Natural killer cell (primary cell): ENCODE data around the gene INPPL1. TPM values are rescaled to one million over a fixed set of nuclear protein-coding genes. Genes with fewer than 3 reads are reported as not detected.

Experiments
- ATAC-seq, 3 donors: fragments of 150-1000 bp in 2 of 3; fragments of 200-7000 bp in 1 of 3; cut with Tn5 transposase; 1 replicate in 1 of 3; 2 replicates in 2 of 3; pipeline ENCODE4 v1.10.0; 2021; ENCODE audit warnings: mild to moderate bottlenecking in 2 of 3, moderate library complexity in 2 of 3
- DNase-seq, 2 donors: peaks; one replicate each; pipeline versions ENCODE4 v3.0.0 to v3.0.0-alpha.2; 2013 to 2021; ENCODE audit warnings: mixed read lengths in 1 of 2
- H3K27ac ChIP-seq: one replicate; pipeline ENCODE4 v1.5.1; 2013; ENCODE audit warnings: mild to moderate bottlenecking, low read length
- H3K27me3 ChIP-seq: one replicate; pipeline ENCODE4 v1.6.1; 2013; ENCODE audit warnings: low read length; ENCODE audit not compliant: control insufficient read depth, insufficient read depth
- H3K36me3 ChIP-seq: one replicate; pipeline ENCODE4 v1.6.1; 2013; ENCODE audit warnings: low read length; ENCODE audit not compliant: control insufficient read depth, insufficient read depth
- H3K4me1 ChIP-seq: one replicate; pipeline ENCODE4 v1.6.1; 2013; ENCODE audit warnings: low read length; ENCODE audit not compliant: control insufficient read depth, insufficient read depth
- H3K4me3 ChIP-seq: one replicate; pipeline ENCODE4 v1.5.1; 2013; ENCODE audit warnings: low read length
- H3K9me3 ChIP-seq: one replicate; pipeline ENCODE4 v1.6.1; 2013; ENCODE audit warnings: low read length; ENCODE audit not compliant: control insufficient read depth, insufficient read depth
- H3K27ac Mint-ChIP-seq, 2 donors: one replicate each; pipeline ENCODE4 v1.8.0; 2022; ENCODE audit warnings: mild to moderate bottlenecking in 2 of 2, mixed read lengths in 2 of 2, moderate library complexity in 1 of 2
- H3K27me3 Mint-ChIP-seq, 2 donors: one replicate each; pipeline ENCODE4 v1.8.0; 2022; ENCODE audit warnings: low read depth in 2 of 2, mixed read lengths in 2 of 2
- H3K36me3 Mint-ChIP-seq: one replicate; pipeline ENCODE4 v1.8.0; 2022; ENCODE audit warnings: mixed read lengths
- H3K4me1 Mint-ChIP-seq, 2 donors: one replicate each; pipeline ENCODE4 v1.8.0; 2022; ENCODE audit warnings: mixed read lengths in 2 of 2
- H3K4me3 Mint-ChIP-seq: one replicate; pipeline ENCODE4 v1.8.0; 2022; ENCODE audit warnings: mild to moderate bottlenecking, moderate library complexity, mixed read lengths
- H3K9me3 Mint-ChIP-seq, 2 donors: one replicate each; pipeline ENCODE4 v1.8.0; 2022; ENCODE audit warnings: mixed read lengths in 2 of 2
- WGBS: methylation state at CpG from one replicate; pipeline ENCODE4 v1.1.7; 2013; ENCODE audit warnings: missing lambda C conversion rate; ENCODE audit not compliant: insufficient coverage; 5-methylcytosine and 5-hydroxymethylcytosine counted together
- intact Hi-C: fragments of 100-400 bp; cut with micrococcal nuclease; formaldehyde crosslinking; loops from one replicate; pipeline ENCODE4 v1.14.2; 2022
- total RNA-seq, 4 donors: library from RNA; stranded (reverse); fragments of 120-200 nt in 1 of 4; gene quantifications; one replicate each; pipeline versions ENCODE4 v1.2.3 to v1.2.4, GENCODE V29; 2013 to 2022
- TF ChIP-seq, protein P1 (sequence below): fragments of 200-600 bp; IDR thresholded peaks from one replicate; pipeline ENCODE4 v1.8.0; 2022; ENCODE audit warnings: antibody characterized with exemption

INPPL1 gene
- total RNA-seq, 3 donors from 2014 or later (not counting 1 experiment from before 2014, with no cell fraction given), result 193 to 207 (median 195) TPM

DNA sequence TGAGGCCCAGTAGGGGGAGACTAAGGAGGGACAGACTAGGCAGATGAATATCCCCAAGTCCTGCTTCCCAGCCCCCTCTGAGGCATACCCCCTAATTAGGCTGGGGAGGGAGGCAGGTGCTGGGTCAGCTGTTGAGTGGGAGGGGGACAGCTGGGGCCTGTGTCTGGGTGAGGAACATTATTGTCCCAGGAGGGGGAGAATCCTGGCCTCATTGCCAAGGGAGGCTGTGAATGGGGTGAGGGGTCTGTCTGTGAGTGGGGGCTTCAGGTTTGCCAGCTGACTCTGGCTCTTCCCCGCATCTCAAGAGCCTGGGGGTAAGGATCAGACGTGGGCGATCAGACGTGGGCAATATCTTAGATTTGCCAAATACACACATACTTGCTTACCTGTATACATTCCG lies 2.1 kb downstream of the INPPL1 start:
- Histone ChIP-seq H3K9me3 (no peaks in the 10 kb centered on the region), H3K27ac (no peak overlapping the region), H3K4me1 (peaks cover 38% of the 10 kb centered on the region), H3K4me3 (no peak overlapping the region), H3K36me3 (peaks cover 33% of the 10 kb centered on the region), H3K27me3 (no peaks in the 10 kb centered on the region)
- 97% methylated on average over 5 of the region's 5 CpGs for WGBS
- H3K27me3 Mint-ChIP-seq, result no peaks in the 10 kb centered on the region
- no peaks in the 10 kb centered on the region for H3K36me3 Mint-ChIP-seq
- no peaks in the 10 kb centered on the region for H3K9me3 Mint-ChIP-seq
- intact Hi-C loops, result no loop called here
- ATAC-seq, result no peak
- no peak for DNase-seq
- no peak overlapping the region for H3K4me3 Mint-ChIP-seq
- H3K4me1 Mint-ChIP-seq, result peaks cover 19 to 52% of the 10 kb centered on the region in 2 donors
- H3K27ac Mint-ChIP-seq, result no peak overlapping the region
- TF ChIP-seq, protein P1, sequence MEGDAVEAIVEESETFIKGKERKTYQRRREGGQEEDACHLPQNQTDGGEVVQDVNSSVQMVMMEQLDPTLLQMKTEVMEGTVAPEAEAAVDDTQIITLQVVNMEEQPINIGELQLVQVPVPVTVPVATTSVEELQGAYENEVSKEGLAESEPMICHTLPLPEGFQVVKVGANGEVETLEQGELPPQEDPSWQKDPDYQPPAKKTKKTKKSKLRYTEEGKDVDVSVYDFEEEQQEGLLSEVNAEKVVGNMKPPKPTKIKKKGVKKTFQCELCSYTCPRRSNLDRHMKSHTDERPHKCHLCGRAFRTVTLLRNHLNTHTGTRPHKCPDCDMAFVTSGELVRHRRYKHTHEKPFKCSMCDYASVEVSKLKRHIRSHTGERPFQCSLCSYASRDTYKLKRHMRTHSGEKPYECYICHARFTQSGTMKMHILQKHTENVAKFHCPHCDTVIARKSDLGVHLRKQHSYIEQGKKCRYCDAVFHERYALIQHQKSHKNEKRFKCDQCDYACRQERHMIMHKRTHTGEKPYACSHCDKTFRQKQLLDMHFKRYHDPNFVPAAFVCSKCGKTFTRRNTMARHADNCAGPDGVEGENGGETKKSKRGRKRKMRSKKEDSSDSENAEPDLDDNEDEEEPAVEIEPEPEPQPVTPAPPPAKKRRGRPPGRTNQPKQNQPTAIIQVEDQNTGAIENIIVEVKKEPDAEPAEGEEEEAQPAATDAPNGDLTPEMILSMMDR, result no peak

DNA sequence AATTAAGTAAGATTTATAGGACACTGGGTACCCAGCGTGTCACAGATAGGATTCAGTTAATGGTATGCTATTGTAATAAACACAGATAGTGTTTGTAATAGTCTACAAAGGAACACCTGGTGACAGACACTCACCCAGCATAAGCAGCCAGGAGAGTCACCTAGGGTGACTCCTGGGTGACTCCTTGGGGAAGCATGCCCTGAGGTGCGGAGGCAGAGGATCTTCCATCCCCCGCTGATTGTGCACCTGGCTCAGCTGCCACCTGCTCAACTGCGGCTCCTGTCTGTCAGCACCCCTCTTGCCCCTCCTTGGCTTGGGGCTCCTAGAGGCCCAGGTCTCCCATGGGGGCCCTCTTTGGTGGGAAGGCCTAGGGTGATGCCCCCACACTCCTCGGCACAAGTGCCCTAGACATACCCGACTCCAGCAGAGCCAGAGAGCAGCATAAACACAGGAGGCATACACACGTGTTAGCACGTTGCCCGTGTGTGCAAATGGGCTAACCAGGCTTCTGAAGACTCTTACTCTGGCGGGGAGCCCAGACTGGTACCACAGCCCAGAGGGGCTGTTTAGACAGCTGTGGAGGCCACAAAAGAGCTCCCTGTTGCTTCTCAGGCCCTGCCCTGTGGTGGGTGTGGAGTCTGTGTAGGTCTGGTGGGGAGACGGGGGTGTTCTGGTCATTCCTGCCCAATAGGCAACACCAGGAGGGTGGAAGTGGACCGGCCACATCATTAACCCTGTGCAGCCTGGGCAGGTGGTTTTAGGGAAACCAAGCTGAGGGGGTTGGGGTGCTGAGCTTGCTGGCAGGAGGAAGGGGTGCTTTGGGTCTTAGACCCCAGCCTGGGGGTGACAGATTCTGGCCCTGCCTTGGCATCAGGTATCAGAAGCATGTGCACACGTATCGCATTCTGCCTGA lies 3.0 kb downstream of the INPPL1 start:
- H3K36me3 Mint-ChIP-seq, result no peaks in the 10 kb centered on the region
- peaks cover 42% of the 10 kb centered on the region for H3K36me3 ChIP-seq
- no peak overlapping the region for H3K4me3 ChIP-seq
- H3K9me3 ChIP-seq, result no peaks in the 10 kb centered on the region
- no peak for ATAC-seq
- peaks cover 13 to 48% of the 10 kb centered on the region in 2 donors for H3K4me1 Mint-ChIP-seq
- peaks cover 29% of the 10 kb centered on the region for H3K4me1 ChIP-seq
- H3K27ac ChIP-seq, result no peak overlapping the region
- WGBS, result 94% methylated on average over 14 of the region's 14 CpGs
- H3K27ac Mint-ChIP-seq, result no peak overlapping the region
- no peaks in the 10 kb centered on the region for H3K9me3 Mint-ChIP-seq
- no peaks in the 10 kb centered on the region for H3K27me3 ChIP-seq
- DNase-seq, result no peak
- TF ChIP-seq, protein P1, result no peak
- no peaks in the 10 kb centered on the region for H3K27me3 Mint-ChIP-seq
- intact Hi-C loops, result no loop called here
- H3K4me3 Mint-ChIP-seq, result no peak overlapping the region

DNA sequence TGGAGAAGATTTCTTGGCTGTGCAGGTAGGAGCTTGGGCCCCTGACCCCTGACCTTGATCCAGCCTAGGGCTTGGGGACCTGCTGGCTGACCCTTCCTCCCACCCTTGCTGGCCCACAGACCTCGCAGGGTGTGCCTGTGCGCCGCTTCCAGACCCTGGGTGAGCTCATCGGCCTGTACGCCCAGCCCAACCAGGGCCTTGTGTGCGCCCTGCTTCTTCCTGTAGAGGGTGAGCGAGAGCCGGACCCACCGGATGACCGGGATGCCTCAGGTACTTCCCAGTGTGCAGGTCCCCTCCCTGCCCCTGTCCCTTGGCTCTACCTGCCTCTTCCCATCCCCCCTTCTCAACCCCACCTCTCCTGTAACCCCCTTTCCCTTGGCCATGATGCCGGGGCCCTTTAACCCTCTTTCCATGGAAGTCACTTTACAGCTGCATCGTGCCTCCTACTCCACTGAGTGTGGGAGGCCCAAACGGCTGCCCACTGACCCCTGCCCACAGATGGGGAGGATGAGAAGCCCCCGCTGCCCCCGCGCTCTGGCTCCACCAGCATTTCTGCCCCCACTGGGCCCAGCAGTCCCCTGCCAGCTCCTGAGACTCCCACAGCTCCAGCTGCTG lies 3.8 kb downstream of the INPPL1 start:
- H3K4me1 Mint-ChIP-seq, result peaks cover 8 to 42% of the 10 kb centered on the region in 2 donors
- no peak overlapping the region for H3K4me3 Mint-ChIP-seq
- Histone ChIP-seq H3K9me3 (no peaks in the 10 kb centered on the region), H3K4me3 (no peak overlapping the region), H3K4me1 (peaks cover 25% of the 10 kb centered on the region), H3K27ac (no peak overlapping the region), H3K27me3 (no peaks in the 10 kb centered on the region), H3K36me3 (peaks cover 48% of the 10 kb centered on the region)
- intact Hi-C loops, result no loop called here
- 95% methylated on average over 16 of the region's 16 CpGs for WGBS
- no peak for DNase-seq
- H3K27me3 Mint-ChIP-seq, result no peaks in the 10 kb centered on the region
- TF ChIP-seq, protein P1, result no peak
- no peaks in the 10 kb centered on the region for H3K9me3 Mint-ChIP-seq
- no peaks in the 10 kb centered on the region for H3K36me3 Mint-ChIP-seq
- ATAC-seq, result no peak
- H3K27ac Mint-ChIP-seq, result no peak overlapping the region
